ENCODE results near the gene MAPRE3.

- TF ChIP-seq TEAD1 (CRISPR knock-in tag; IDR thresholded peaks at IDR 0.05) (no peak), NFYB (CRISPR knock-in tag; conservative IDR thresholded peaks at IDR 0.05; ENCODE audit: low read depth) (no peak), ZNF263 (CRISPR knock-in tag; IDR thresholded peaks at IDR 0.05; ENCODE audit: low read depth) (no peak), ESRRA (CRISPR knock-in tag; IDR thresholded peaks at IDR 0.05; ENCODE audit: borderline replicate concordance) (no peak), AR (CRISPR knock-in tag; IDR thresholded peaks at IDR 0.05) (no peak), MAX (CRISPR knock-in tag; IDR thresholded peaks at IDR 0.05) (no peak), PREB (CRISPR knock-in tag; IDR thresholded peaks at IDR 0.05; ENCODE audit: borderline replicate concordance) (no peak), CTCF (IDR thresholded peaks at IDR 0.05) (no peak), IRF2 (CRISPR knock-in tag; IDR thresholded peaks at IDR 0.05; ENCODE audit: borderline replicate concordance, low read depth) (no peak)
Observed at GRCh38 chr2:26974352-26974751, 3.9 kb downstream of the MAPRE3 start.

All from WTC11 (cell line).